MM.1S (cell line): Measurements from ENCODE around the gene CILP2.

ENCODE experiments used
- CTCF ChIP-seq: fragments of 300-600 bp; sonication (generic); IDR thresholded peaks from 2 replicates; pipeline ENCODE4 v1.5.1; 2016; ENCODE audit warnings: antibody characterized with exemption, low read length, mixed read lengths
- EZH2 ChIP-seq: fragments of 300-600 bp; sonication (generic); optimal IDR thresholded peaks from 2 replicates; pipeline ENCODE3; 2017; ENCODE audit warnings: low read depth, mild to moderate bottlenecking, antibody characterized with exemption, low read length, mixed read lengths

- TF ChIP-seq CTCF (no peak), EZH2 (no peak)
Measured at GRCh38 chr19:19561946-19562664, 24.0 kb downstream of the CILP2 start.
